NCI-H1417 treated with DMSO at 0.1 percent for 48 hours (cell line): ENCODE results near the gene NBR1.
"Not testable (repeated sequence)": the region's sequence is repeated elsewhere in the genome, so short reads cannot be mapped to it uniquely, and the experiment has no call there.

ENCODE experiments used
- DNase-seq: peaks from one replicate; lab custom pipeline; 2025; lab: John Stamatoyannopoulos, UW

NBR1 gene

GRCh38 chr17:43170766-43171585 lies at the start of gene NBR1:
TSS of gene NBR1 (plus strand) at chr17:43171214. CDS start at chr17:43175800, 4,586 bp downstream.
- DNase-seq = peak; percentile 94

GRCh38 chr17:43125133-43125966 lies 45.7 kb upstream of the NBR1 start, which contains the start of gene BRCA1:
TSS of gene BRCA1 (minus strand) at chr17:43125364. CDS start at chr17:43124096, 1,268 bp downstream.
- peak; percentile 99 for DNase-seq

GRCh38 chr17:43125967-43126910 lies 44.8 kb upstream of the NBR1 start:
- no peak for DNase-seq

- DNase-seq = no peak
Measured at GRCh38 chr17:43126911-43127290, 44.1 kb upstream of the NBR1 start.

- not testable (repeated sequence) for DNase-seq
Measured at GRCh38 chr17:43127333-43127876, 43.6 kb upstream of the NBR1 start.

- DNase-seq = no peak
Measured at GRCh38 chr17:43129671-43130010, 41.4 kb upstream of the NBR1 start.

- no peak for DNase-seq
Measured at GRCh38 chr17:43132117-43132516, 38.9 kb upstream of the NBR1 start.

- DNase-seq = not testable (repeated sequence)
Measured at GRCh38 chr17:43133439-43133838, 37.6 kb upstream of the NBR1 start.

GRCh38 chr17:43134774-43135453 lies 36.1 kb upstream of the NBR1 start:
- DNase-seq = no peak

- DNase-seq = no peak
Measured at GRCh38 chr17:43135454-43135819, 35.6 kb upstream of the NBR1 start.

GRCh38 chr17:43136574-43136973 lies 34.4 kb upstream of the NBR1 start:
- not testable (repeated sequence) for DNase-seq

- DNase-seq = not testable (repeated sequence)
Measured at GRCh38 chr17:43138531-43138930, 32.5 kb upstream of the NBR1 start.

GRCh38 chr17:43140396-43141332 lies 30.4 kb upstream of the NBR1 start:
- DNase-seq = no peak

- no peak for DNase-seq
Measured at GRCh38 chr17:43142153-43142552, 28.9 kb upstream of the NBR1 start.

GRCh38 chr17:43143201-43143600 lies 27.8 kb upstream of the NBR1 start:
- DNase-seq = no peak

GRCh38 chr17:43146649-43147048 lies 24.4 kb upstream of the NBR1 start:
- no peak for DNase-seq

GRCh38 chr17:43151880-43152456 lies 19.0 kb upstream of the NBR1 start:
- DNase-seq = no peak

GRCh38 chr17:43153197-43153835 lies 17.7 kb upstream of the NBR1 start:
- not testable (repeated sequence) for DNase-seq

GRCh38 chr17:43155666-43156065 lies 15.3 kb upstream of the NBR1 start:
- no peak for DNase-seq
